B cell (primary cell): ENCODE measurements around the gene TSPO2.
"Not testable (repeated sequence)": the region's sequence is repeated elsewhere in the genome, so short reads cannot be mapped to it uniquely, and the experiment has no call there.

ENCODE experiments used
- CTCF ChIP-seq: fragments of 200-600 bp; IDR thresholded peaks from one replicate; pipeline ENCODE4 v1.8.0; 2022; ENCODE audit warnings: antibody characterized with exemption, mild to moderate bottlenecking
- EZH2 ChIP-seq: IDR thresholded peaks from 2 replicates; pipeline ENCODE4 v1.6.1; 2012; ENCODE audit warnings: borderline replicate concordance, low read depth, mild to moderate bottlenecking, moderate library complexity, low read length; ENCODE audit not compliant: insufficient read depth, poor library complexity, severe bottlenecking

GRCh38 chr6:41006217-41006616 is 36.0 kb upstream of the TSPO2 start:
- TF ChIP-seq CTCF: peak; percentile 91
- not testable (repeated sequence) for TF ChIP-seq EZH2
